Colonic mucosa (tissue), 4 donors: ENCODE measurements around the gene PGAP1. TPM values are rescaled to one million over a fixed set of nuclear protein-coding genes. Genes with fewer than 3 reads are reported as not detected.

ENCODE experiments used
- DNase-seq: peaks from one replicate; pipeline ENCODE4 v3.0.0-alpha.2; 2020
- H3K27ac ChIP-seq: fragments of 200-600 bp; one replicate; pipeline ENCODE4 v1.8.0; 2021
- H3K27me3 ChIP-seq: fragments of 200-600 bp; one replicate; pipeline ENCODE4 v1.8.0; 2021
- H3K36me3 ChIP-seq: fragments of 200-600 bp; one replicate; pipeline ENCODE4 v1.8.0; 2021
- H3K4me1 ChIP-seq: fragments of 200-600 bp; one replicate; pipeline ENCODE4 v1.8.0; 2021; ENCODE audit warnings: mild to moderate bottlenecking
- H3K4me3 ChIP-seq: fragments of 200-600 bp; one replicate; pipeline ENCODE4 v1.8.0; 2021
- H3K9ac ChIP-seq, 2 donors: one replicate each; pipeline ENCODE4 v1.7.0; 2013; ENCODE audit warnings: control low read depth in 2 of 2, low read depth in 2 of 2, low read length in 2 of 2
- H3K9me3 ChIP-seq: fragments of 200-600 bp; one replicate; pipeline ENCODE4 v1.8.0; 2021
- intact Hi-C: fragments of 100-400 bp; cut with DNase I; formaldehyde crosslinking; loops from one replicate; pipeline ENCODE4 v1.14.1; 2022
- total RNA-seq, 2 donors: library from RNA; stranded (reverse); fragmentation: NEBNext Ultra II Directional in 1 of 2; extraction: Animal tissue kit (Norgen Biotek cat#: 25700) in 1 of 2; gene quantifications; one replicate each; pipeline ENCODE4 v1.2.1, GENCODE V29; 2021
- TF ChIP-seq, protein P1 (sequence below): fragments of 200-600 bp; IDR thresholded peaks from one replicate; pipeline ENCODE4 v1.8.0; 2022; ENCODE audit warnings: antibody characterized with exemption, mild to moderate bottlenecking
- donor health status: healthy.
- donor health status: DM: no; HTN: no; CAD: no.
- donor health status: DM: no; HTN: no; CAD: no.

Gene PGAP1, protein sequence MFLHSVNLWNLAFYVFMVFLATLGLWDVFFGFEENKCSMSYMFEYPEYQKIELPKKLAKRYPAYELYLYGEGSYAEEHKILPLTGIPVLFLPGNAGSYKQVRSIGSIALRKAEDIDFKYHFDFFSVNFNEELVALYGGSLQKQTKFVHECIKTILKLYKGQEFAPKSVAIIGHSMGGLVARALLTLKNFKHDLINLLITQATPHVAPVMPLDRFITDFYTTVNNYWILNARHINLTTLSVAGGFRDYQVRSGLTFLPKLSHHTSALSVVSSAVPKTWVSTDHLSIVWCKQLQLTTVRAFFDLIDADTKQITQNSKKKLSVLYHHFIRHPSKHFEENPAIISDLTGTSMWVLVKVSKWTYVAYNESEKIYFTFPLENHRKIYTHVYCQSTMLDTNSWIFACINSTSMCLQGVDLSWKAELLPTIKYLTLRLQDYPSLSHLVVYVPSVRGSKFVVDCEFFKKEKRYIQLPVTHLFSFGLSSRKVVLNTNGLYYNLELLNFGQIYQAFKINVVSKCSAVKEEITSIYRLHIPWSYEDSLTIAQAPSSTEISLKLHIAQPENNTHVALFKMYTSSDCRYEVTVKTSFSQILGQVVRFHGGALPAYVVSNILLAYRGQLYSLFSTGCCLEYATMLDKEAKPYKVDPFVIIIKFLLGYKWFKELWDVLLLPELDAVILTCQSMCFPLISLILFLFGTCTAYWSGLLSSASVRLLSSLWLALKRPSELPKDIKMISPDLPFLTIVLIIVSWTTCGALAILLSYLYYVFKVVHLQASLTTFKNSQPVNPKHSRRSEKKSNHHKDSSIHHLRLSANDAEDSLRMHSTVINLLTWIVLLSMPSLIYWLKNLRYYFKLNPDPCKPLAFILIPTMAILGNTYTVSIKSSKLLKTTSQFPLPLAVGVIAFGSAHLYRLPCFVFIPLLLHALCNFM
- 10 to 100 TPM; 10.1 to 16.9 TPM for total RNA-seq

DNA sequence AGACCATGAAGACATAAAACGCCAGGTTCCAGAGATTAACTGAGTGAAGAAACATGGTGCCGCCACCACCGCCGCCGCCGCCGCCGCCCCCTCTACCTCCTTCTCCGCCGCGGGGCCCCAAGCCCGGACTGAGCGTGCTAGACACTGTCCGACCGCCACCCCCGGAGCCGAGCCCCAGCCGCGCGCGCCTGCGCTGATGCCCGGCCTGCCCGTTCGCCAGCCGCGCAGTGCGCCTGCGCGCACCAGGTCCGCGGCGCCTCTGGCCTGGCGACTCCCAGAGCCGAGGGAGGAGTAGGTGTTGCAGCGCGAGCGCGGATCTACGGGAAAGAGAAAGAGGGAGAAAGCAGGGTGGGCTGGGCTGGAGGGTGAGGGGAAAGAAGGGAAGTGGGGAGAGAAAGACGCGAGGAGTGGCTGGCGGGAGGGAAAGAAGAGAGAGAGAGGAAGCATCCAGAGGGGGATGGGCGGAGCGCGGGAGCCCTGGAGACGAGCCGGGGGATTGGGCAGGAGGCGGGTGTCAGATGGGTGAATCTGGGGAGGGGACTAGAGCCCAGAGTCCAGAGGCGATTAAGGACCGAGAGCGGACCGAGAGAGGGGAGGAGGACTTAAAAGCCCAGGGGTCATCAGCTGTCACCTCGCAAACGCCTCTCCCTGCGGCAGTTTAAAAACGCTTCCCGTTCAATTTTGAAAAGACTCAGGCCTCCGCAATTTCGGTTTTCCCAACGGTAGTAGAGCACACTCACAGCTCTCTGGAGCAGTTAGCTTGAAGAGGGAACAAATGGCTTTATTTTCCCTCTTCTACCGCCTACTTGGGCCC lies at the start of gene PGAP1:
PGAP1 (minus strand) TSS at position 146 of the 814 bp plus-strand sequence; CDS start at position 55, 91 bp downstream.
- TF ChIP-seq, protein P1, sequence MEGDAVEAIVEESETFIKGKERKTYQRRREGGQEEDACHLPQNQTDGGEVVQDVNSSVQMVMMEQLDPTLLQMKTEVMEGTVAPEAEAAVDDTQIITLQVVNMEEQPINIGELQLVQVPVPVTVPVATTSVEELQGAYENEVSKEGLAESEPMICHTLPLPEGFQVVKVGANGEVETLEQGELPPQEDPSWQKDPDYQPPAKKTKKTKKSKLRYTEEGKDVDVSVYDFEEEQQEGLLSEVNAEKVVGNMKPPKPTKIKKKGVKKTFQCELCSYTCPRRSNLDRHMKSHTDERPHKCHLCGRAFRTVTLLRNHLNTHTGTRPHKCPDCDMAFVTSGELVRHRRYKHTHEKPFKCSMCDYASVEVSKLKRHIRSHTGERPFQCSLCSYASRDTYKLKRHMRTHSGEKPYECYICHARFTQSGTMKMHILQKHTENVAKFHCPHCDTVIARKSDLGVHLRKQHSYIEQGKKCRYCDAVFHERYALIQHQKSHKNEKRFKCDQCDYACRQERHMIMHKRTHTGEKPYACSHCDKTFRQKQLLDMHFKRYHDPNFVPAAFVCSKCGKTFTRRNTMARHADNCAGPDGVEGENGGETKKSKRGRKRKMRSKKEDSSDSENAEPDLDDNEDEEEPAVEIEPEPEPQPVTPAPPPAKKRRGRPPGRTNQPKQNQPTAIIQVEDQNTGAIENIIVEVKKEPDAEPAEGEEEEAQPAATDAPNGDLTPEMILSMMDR = no peak
- H3K27me3 ChIP-seq = no peaks in the 10 kb centered on the region
- peak within 1 kb of the TSS; percentile 86 to 95 for H3K9ac ChIP-seq
- intact Hi-C loops = no loop called here
- H3K9me3 ChIP-seq = no peaks in the 10 kb centered on the region
- peak within 1 kb of the TSS; percentile 73 for H3K4me3 ChIP-seq
- peak within 1 kb of the TSS; percentile 87 for H3K27ac ChIP-seq
- no peaks in the 10 kb centered on the region for H3K4me1 ChIP-seq
- DNase-seq = peak; percentile 91
- no peaks in the 10 kb centered on the region for H3K36me3 ChIP-seq

DNA sequence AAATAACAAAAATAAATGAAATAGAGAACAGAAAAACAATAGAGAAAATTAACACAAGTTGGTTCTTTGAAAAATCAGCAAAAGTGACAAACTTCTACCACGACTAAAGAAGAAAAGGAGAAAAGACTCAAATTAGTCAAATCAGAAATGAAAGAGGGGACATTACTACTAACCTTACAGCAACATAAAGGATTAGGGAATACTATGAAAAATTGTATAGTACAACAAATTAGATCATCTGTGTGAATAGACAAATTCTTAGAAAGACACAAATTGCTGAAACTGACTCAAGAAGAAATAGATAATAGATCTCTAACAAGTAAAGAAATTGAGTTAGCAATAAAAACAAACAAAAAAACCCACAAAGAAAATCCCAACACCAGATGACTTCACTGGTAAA lies 48.5 kb upstream of the PGAP1 start:
- no peak for DNase-seq
- no peaks in the 10 kb centered on the region for H3K36me3 ChIP-seq
- no peaks in the 10 kb centered on the region for H3K9me3 ChIP-seq
- intact Hi-C loops = no loop called here
- no peak overlapping the region for H3K27ac ChIP-seq
- no peaks in the 10 kb centered on the region for H3K27me3 ChIP-seq
- H3K4me3 ChIP-seq = no peak overlapping the region
- no peak overlapping the region for H3K9ac ChIP-seq
- TF ChIP-seq, protein P1 = no peak
- H3K4me1 ChIP-seq = no peaks in the 10 kb centered on the region

DNA sequence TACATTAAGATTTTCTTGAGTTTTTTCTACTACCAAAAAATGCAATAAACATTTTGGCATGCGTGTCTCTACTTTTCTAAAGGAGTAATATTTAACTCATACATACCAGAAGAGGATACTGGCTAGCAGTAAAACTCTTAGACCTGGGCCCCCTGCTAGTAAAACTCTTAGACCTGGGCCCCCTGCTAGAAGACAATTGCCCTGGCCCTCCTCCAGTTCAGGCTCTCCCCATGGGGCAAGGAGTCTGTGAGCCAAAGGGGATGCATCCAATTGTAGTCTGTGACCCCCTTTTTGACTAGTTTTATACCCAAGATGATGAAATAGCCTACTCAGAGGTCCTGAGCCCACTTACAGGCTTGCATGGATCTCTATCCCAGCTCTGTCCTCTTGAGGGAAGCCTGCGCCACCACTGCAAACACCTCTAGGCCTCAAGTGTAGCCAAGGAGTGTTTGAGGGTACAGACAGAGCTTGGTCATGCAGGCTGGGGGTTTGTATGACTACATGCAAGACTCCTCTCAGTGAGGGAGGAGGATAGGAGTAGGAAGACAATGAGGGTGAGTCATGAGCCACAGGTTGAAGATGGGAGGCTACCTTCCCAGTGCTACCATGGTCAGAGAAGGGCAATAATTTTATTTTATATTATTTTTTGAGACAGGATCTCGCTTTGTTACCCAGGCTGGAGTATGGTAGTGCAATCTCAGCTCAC lies 45.2 kb upstream of the PGAP1 start:
- TF ChIP-seq, protein P1 = no peak
- H3K27ac ChIP-seq = no peak overlapping the region
- no peaks in the 10 kb centered on the region for H3K36me3 ChIP-seq
- DNase-seq = no peak
- no peaks in the 10 kb centered on the region for H3K9me3 ChIP-seq
- H3K27me3 ChIP-seq = no peaks in the 10 kb centered on the region
- intact Hi-C loops = no loop called here
- H3K9ac ChIP-seq = no peak overlapping the region
- no peaks in the 10 kb centered on the region for H3K4me1 ChIP-seq
- no peak overlapping the region for H3K4me3 ChIP-seq

DNA sequence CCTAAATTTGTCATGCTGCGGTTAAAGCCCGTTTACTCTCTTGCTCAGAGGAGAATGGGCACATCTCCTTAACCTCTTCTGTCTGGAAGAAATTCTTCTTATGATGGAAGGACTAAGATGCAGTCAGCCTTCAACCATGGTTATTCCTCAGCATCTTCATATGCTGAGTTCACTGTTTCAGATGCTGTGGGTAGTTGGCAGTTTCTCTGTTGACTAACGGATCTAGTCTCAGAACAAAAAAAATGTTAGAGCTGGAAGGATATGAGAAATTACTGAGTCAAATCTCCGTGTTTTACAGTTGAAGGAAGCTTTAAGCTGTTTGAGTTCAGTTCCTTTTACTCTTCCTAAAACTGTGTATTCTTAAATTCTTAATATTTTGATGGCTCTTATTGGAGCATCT lies 43.6 kb upstream of the PGAP1 start:
- no peaks in the 10 kb centered on the region for H3K4me1 ChIP-seq
- no peaks in the 10 kb centered on the region for H3K36me3 ChIP-seq
- no peak overlapping the region for H3K9ac ChIP-seq
- H3K9me3 ChIP-seq = no peaks in the 10 kb centered on the region
- no peak for DNase-seq
- no peak overlapping the region for H3K27ac ChIP-seq
- intact Hi-C loops = no loop called here
- no peak overlapping the region for H3K4me3 ChIP-seq
- H3K27me3 ChIP-seq = no peaks in the 10 kb centered on the region
- TF ChIP-seq, protein P1 = no peak
